LNCaP clone FGC (cell line): Measurements from ENCODE around the gene AKTIP.
"Not testable (repeated sequence)": the region's sequence is repeated elsewhere in the genome, so short reads cannot be mapped to it uniquely, and the experiment has no call there.

Experiments used
- DNase-seq: peaks from one replicate; pipeline ENCODE4 v3.0.0-alpha.2; 2011; ENCODE audit warnings: low read depth
- H3K4me3 ChIP-seq: 2 replicates; pipeline ENCODE4 v1.5.1; 2011; ENCODE audit warnings: mild to moderate bottlenecking, low read depth, low read length, control low read depth
- TF ChIP-seq, protein P1 (sequence below): IDR thresholded peaks from 2 replicates; pipeline ENCODE4 v1.5.1; 2012; ENCODE audit warnings: mild to moderate bottlenecking; ENCODE audit not compliant: control insufficient read depth, insufficient read depth; ENCODE audit errors: extremely low read depth

The AKTIP gene

DNA sequence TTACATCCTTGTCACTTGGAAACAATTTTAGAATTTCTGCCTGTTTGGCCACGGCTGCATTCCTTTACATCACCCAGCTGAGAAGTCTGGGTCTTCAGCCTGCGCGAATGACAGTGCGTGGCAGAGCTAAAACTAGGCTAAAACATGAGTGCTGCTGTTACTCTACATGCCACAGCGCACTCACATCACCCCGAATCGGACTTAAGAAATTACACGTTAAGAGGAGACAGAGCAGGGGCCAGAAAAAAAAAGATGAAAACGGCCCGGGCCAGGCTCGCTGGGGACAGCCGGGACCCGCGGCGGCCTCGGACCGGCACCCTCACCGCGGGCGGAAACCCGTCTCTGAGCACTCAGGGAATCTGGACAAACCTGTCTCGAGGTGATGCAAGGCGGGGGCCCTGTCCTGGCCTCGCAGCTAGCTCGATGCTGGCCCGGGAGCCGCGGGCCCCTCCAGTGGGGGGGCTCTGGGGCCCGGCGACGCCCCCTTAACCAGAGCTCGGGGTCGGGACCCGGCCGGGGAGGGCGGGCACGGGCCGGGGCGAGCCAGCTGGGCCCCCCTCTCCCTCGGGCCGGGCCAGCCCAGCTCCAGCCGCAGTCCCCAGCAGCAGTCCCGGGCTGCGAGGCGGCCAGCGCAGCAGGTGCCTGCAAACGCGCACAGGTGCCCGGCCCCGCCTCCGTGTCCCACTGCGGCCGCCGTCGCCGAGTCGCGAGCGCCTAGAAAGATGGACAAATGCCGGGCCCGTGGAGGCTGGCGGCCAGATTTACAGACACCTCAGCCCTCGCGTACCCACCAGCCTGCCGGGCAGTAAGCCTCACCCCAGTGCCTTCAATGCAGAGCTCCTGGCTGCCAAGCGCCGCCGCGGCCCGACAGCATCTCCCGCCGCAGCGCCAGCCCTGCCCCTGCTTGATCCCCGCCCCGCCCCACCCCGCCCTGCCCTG is at the start of gene AKTIP:
Gene AKTIP, minus strand, starts transcription at position 879 of the 939 bp plus-strand sequence. CDS start 2,950 bp downstream, outside the sequence.
- H3K4me3 ChIP-seq = peak within 1 kb of the TSS; percentile 81
- TF ChIP-seq, protein P1, sequence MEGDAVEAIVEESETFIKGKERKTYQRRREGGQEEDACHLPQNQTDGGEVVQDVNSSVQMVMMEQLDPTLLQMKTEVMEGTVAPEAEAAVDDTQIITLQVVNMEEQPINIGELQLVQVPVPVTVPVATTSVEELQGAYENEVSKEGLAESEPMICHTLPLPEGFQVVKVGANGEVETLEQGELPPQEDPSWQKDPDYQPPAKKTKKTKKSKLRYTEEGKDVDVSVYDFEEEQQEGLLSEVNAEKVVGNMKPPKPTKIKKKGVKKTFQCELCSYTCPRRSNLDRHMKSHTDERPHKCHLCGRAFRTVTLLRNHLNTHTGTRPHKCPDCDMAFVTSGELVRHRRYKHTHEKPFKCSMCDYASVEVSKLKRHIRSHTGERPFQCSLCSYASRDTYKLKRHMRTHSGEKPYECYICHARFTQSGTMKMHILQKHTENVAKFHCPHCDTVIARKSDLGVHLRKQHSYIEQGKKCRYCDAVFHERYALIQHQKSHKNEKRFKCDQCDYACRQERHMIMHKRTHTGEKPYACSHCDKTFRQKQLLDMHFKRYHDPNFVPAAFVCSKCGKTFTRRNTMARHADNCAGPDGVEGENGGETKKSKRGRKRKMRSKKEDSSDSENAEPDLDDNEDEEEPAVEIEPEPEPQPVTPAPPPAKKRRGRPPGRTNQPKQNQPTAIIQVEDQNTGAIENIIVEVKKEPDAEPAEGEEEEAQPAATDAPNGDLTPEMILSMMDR = no peak
- DNase-seq = no peak

DNA sequence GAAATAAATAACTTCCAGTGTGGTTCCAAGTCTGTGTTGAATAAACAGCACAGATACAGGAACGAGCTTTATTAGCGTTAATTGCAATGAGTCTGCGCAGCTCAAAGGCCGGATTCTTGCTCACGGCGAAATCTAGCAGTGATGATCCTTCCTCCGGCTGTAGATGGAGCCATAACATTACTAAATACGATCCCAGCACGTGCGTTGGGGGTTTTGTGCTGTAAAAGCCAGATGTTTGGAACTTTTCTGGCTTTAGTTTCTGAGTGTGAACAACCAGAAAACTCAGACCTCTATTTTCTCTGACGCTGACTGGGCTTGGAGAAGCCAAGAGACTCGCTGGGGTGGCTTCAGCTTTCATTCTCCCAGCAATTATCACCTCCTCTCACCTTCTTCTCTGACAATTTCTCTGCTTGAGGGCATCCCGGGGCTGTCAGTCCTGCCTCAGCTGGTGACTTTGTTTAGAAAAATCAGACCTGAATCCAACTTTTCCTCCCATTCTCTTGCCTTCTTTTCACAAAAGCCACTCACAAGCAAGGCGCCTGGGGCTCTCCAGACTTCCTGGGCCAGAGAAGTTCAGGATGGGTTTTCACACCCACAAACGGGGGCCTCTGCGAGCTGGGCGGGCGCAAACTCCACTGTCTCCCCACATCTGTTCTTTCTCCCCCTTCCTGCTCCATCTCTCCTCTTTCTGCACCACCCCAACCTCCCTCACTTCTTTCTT is 47.1 kb upstream of the AKTIP start:
- DNase-seq = peak; percentile 92
- H3K4me3 ChIP-seq = no peak overlapping the region
- TF ChIP-seq, protein P1 = peak; percentile 92

DNA sequence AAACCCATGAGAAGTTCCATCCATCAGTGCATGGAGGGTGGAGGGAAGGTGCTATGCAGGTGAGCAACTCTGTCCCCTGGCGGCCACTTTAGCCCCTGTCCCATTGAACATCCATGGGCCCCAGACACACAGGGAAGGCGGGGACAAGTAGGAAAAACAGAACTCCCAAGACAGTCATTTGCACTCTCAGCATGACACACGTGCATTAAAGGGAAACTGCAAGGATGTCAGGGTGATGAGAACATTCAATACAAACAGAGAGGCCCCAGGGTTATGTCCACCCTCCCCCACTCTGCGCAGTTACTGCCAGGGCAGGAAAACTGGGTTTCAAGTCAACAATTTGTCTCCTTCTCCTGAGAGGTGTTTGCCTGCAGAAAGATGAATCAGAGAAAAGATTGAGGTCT is 44.0 kb upstream of the AKTIP start:
- no peak overlapping the region for H3K4me3 ChIP-seq
- no peak for DNase-seq
- TF ChIP-seq, protein P1 = peak; percentile 31; the same call in 1 of the 2 replicates

DNA sequence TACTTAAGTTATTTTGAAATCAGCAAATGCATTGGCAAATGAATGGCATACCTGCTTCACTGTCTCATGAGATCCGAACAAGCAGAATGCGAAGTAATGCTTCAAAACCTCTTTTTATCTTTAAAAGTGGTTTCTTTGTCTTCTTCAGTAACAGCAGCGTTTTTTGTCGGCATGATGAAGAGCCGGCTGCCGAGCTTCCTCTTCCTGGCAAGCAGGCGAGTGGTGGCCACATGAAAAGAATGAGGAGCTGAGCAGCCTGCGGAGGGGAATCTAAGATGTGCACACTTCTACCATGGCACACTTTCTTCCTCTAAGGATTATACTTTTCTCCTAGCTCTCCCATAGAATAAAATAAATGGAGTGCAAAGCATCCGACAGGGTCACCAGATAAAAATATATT is 42.4 kb upstream of the AKTIP start:
- DNase-seq = no peak
- H3K4me3 ChIP-seq = no peak overlapping the region
- TF ChIP-seq, protein P1 = no peak

DNA sequence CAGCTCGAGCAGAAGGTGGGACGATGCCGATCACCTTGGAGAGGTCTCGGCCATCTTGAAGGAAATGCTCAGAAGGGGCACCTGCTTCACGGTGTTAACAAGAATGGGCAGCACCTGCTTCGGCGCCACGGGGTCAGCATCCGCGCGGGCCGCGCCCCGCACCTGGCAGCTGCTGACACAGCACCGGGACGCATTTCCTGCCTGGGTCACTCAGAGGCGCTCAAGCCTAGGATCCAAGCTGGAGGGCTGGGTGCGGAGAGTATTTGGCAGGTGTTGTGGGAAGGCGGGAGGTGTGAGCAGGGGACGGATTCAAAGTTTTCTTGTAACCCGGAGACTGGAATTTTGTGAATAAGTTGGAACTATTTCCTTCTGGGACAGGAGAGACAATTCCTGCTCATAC is 39.3 kb upstream of the AKTIP start:
- TF ChIP-seq, protein P1 = no peak
- no peak overlapping the region for H3K4me3 ChIP-seq
- no peak for DNase-seq

DNA sequence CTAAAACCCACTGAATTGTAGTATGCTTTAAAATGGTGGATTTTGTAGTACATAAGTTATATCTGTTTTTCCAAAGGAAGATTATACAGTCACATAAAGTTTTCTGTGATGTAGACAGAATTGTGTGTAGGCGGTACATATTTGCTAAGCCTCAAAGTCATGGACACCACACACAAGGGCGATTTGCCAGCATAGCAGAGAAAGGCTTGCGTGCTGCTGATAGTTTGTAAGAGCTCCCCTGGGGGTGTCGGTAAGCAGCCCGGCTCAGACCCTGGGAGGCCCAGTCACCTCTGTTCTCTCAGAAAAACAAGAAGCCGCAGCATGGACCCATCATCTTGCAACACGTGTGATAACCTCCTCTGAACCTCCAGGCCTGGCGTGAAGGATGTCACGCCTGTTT is 38.3 kb upstream of the AKTIP start:
- TF ChIP-seq, protein P1 = no peak
- H3K4me3 ChIP-seq = no peak overlapping the region
- DNase-seq = no peak

DNA sequence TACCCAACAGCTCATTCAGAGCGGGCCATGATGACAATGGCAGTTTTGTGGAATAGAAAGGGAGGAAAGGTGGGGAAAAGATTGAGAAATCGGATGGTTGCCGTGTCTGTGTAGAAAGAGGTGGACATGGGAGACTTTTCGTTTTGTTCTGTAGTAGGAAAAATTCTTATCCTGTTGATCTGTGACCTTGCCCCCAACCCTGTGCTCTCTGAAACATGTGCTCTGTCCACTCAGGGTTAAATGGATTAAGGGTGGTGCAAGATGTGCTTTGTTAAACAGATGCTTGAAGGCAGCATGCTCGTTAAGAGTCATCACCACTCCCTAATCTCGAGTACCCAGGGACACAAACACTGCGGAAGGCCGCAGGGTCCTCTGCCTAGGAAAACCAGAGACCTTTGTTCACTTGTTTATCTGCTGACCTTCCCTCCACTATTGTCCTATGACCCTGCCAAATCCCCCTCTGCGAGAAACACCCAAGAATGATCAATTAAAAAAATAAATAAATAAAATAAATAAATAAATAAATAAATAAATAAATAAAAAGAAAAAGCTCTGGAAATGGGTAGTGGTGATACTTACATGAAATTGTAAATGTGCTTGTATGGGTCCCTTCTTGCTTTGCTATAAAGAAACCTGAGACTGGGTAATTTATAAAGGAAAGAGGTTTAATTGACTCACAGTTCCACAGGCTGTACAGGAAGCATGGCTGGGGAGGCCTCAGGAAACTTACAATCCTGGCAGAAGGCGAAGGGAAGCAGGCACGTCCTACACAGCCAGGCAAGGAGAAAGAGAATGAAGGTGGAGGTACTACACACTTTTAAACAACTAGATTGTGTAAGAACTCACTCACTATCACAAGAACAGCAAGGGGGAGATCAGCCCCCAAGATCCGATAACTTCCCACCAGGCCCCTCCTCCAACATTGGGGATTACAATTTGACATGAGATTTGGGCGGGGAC is 37.0 kb upstream of the AKTIP start:
- not testable (repeated sequence) for DNase-seq, H3K4me3 ChIP-seq

DNA sequence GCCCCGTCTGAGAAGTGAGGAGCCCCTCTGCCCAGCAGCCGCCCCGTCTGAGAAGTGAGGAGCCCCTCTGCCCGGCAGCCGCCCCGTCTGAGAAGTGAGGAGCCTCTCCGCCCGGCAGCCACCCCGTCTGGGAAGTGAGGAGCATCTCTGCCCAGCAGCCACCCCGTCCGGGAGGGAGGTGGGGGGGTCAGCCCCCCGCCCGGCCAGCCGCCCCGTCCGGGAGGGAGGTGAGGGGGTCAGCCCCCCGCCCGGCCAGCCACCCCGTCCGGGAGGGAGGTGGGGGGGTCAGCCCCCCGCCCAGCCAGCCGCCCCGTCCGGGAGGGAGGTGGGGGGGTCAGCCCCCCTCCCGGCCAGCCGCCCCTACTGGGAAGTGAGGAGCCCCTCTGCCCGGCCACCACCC is 36.3 kb upstream of the AKTIP start:
- not testable (repeated sequence) for H3K4me3 ChIP-seq, DNase-seq
